Sigmoid colon (tissue), 4 donors: Measurements from ENCODE around the gene NCAM2.

Experiments used
- CTCF ChIP-seq, 4 experiments: fragments of 450-650 bp in 3 of 4; fragments of 200-600 bp in 1 of 4; IDR thresholded peaks; one replicate each; pipeline ENCODE4 v1.5.1; 2016 to 2019; ENCODE audit warnings: antibody characterized with exemption in 4 of 4, mild to moderate bottlenecking in 3 of 4, moderate library complexity in 2 of 4
- EP300 ChIP-seq, 4 donors: sonication (generic); formaldehyde crosslinking; IDR thresholded peaks; one replicate each; pipeline ENCODE4 v1.6.1; 2017; ENCODE audit warnings: antibody characterized with exemption in 4 of 4
- POLR2A ChIP-seq, 2 donors: fragments of 450-650 bp; IDR thresholded peaks; one replicate each; pipeline ENCODE4 v1.6.1; 2016; ENCODE audit warnings: antibody characterized with exemption in 2 of 2, mild to moderate bottlenecking in 2 of 2, moderate library complexity in 2 of 2
- POLR2AphosphoS5 ChIP-seq, 4 donors: sonication (generic); formaldehyde crosslinking; IDR thresholded peaks; one replicate each; pipeline ENCODE4 v1.6.1; 2017; ENCODE audit warnings: antibody characterized with exemption in 4 of 4

DNA sequence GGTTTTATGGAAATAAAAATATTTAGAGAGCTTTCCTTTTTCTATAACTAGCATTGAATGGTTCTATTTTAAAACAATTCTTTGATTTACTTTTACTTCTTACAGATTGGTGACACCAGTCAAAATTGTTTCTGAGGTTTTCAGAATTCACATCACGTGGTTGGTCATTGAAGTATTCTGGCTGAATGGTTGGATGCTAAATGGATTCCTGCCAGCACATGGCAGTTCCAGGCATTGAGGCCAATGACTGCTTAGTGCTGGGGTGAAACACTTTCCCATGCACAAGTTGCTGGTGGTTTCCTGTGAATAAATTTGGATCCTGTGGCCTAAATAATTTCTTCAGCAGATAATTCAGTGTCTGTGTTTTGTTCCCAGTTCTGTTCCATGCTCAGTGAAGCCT lies 20.6 kb downstream of the NCAM2 start:
- no peak for TF ChIP-seq POLR2A (IDR thresholded peaks at IDR 0.05)
- TF ChIP-seq CTCF (IDR thresholded peaks at IDR 0.05), result no peak
- no peak for TF ChIP-seq EP300 (IDR thresholded peaks at IDR 0.05)
- TF ChIP-seq POLR2AphosphoS5 (IDR thresholded peaks at IDR 0.05), result no peak
